Measurements from ENCODE around the gene SPATS2L.

Gene SPATS2L

DNA sequence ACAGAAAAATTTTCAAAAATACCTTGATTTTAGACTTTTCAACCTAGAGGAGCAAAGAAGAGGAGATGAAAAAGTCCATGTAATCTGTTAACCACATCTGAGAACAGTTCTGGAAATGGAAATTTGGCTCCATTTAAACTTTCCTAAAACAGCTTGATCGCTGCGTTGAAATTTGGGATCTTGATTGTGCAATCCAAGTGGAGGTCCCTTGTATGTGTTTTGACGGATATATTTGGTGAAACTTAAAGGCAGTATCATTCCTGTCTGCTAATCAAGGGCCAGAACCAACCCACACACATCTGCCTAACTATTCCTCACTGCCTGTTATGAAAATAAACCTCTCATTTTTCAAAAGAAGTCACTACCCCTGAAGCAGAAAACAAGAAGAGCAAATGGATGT is 46.6 kb downstream of the SPATS2L start:
- no peak for DNase-seq

DNA sequence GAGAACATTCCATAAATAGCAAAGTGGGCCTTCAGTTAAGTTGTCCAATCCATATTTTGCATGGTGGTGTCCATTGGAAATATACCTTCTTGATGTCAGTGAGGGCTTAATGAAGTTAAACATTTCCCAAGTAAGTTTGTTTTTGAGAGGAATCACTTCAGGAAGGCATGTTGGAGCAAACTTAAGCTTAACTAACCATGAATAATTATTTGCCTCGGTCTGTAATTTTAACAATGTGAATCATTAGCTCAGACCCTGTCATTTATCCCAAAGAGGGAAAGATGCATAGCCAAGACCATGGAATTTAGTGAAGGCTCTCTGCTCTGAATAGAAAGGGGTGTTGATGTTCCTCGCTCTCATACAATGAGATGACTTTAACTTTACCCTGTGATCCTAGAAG is 47.4 kb downstream of the SPATS2L start:
- DNase-seq = no peak

DNA sequence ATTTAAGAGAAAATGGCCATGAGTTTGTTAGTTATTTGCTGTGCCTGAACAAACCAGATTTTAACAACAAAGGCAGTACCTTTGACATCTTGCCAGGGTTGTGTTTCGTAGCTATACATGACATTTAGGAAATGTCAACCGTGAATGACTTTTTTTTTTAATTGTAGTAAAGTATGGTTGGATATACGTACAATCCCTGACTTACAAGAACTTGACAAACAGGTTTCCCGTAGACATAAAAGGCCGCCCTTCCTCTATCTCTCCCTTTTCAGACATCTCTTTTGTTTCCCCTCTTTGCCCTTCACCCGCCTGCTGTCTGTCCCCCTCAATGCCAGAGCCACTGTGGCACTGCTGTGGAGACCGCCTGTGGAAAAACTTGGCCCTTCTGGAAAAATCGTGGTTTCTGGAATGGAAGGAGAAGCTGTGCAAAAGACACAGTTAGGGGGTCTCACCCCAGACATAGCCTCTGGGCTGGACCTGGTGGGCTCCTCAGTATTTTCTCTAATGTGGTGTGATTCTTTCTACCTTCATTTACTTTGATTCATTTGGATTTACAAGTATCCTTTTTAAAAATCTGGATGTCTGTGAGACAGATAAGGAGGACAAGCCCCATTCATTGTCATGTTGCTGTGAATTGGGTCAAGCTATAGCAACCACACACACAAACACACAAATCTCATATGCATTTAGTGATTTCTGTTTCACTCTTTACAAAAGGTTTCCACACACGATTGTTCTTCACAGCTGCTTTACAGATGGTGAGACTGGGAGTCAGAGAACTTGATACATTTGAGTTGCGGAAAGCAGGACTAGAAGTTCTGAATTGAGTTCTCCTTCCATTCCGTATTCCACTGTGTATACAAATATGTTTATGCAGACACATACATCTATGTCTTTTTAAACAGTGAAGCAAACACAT is 48.6 kb downstream of the SPATS2L start:
- no peak for DNase-seq

DNA sequence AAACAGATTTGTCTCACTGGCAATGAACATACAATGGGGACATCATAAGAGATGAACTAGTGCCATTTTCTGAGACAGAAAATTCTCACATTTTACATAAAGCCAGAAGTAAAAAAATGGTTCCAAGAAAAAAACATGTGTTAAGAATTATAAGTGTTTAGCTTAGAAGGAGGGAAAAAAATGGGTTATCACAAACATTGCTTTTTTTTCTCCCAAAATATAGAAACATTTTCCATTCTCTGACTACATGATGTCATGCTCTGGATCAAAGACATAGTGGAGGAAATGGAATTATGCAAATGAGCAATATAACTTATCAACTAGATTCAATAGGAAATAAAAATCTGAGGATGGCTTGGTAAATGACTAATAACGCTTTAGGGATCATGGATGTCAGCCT is 49.8 kb downstream of the SPATS2L start:
- DNase-seq = no peak

DNA sequence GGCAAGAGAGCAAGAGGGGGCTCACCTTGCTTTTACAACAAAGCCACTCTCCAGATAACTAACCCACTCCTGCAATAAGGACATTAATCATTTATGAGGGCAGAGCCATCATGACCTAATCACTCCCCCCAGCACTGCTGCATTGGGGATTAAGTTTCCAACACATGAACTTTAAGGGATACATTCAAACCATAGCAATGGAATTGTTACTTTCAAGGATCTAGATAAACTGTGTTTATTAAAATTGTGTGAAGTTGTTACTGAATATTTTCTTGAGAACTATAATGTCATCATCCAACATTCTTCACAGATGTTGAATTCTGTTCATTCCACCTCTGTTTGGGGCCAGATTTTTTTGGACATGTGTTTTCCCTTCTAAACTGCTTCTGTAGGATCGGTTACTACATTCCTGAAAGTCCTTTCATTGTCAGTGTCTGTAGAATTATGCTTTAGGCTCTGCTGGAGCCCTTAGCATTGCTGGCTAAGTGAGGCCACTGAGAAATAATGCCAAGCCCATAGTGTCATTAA is 50.4 kb downstream of the SPATS2L start:
- DNase-seq = no peak

DNA sequence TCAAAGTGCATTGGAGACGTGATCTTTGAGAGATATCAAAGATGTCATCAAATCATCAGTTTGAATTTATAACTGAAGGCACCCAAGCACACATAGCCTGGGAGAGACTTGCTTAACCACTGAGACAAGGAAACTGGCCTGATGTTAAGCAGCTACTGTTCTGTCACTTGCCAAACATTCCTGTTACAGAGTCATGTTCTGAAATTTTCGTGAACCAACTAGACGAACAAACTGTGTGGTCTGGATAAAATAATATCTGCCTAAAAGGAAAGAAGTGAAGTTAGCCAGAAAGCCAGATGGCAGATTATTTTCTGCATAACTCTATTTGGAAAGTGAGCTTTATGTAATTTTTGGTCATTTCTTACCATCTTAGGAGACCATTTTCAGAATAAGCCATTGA is 51.4 kb downstream of the SPATS2L start:
- DNase-seq = no peak

DNA sequence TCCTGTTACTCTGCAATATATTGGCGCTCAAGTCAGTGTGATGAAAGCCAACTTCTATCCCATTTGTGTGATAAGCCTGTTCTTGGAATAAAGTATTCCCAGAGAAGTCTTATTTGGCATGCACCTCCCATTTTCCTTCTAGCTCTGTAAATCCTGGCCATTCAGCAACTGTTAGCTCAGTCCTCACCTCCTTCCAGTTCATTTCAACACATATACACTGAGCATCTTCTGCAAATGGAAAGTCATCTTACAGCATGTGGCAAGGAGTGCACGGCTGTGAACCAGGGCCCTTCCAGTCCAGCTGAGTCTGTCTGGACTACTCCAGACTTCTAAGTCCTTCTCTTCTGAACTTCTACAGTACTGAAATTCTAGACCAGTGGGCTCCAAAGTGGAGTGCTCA is 53.1 kb downstream of the SPATS2L start:
- no peak for DNase-seq

DNA sequence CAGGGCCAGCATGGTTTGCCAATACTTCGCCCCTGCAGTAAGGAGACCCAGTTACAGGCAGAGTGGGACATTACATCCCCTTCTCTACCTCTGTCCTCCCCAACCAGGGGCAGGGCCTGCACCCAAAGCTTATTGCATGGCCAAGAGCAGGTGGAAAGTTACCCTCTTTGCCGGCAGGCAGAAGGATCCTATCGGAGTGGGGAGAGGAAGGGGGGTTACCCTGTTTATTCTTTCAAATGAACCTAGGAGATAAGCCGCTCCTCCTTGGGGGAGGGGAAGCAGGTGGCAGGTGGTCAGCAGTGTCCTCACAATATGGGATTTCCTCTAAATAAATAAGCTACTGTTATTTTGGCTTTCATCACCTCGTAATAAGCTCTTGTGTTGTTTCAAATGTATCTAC is 53.9 kb downstream of the SPATS2L start:
- no peak for DNase-seq

DNA sequence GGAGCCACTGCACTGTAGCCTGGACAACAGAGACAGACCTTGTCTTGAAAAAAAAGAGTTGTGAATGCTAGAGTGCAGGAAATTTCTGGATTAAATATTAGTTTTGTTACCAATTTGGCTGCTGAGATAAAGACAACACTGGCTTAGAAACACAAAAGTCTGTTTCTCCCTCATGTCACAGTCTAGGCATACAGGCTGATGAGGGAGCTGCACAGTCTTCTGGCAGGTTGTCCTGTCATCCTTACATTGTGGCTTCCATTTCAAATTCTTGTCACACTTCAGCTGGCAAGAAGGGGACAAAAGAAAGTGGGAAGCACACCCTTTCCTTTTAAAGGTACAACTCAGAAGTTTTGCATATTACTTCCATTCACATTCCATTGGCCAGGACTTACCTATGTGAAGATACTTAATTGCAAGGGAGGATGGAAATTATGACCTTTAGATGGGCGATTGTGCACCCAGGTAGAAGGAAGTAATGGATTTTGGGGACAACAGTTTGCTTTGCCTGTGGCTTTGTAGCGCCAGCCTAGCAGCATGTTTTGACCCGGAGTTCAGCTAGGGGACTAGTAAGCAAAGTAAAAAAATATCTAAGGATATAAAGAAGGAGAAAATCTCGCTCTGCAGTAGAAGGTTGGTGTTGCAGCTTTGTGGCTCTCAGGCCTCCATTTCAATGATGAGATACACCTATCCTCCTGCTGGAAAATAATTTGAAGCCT is 55.9 kb downstream of the SPATS2L start:
- DNase-seq = no peak

DNA sequence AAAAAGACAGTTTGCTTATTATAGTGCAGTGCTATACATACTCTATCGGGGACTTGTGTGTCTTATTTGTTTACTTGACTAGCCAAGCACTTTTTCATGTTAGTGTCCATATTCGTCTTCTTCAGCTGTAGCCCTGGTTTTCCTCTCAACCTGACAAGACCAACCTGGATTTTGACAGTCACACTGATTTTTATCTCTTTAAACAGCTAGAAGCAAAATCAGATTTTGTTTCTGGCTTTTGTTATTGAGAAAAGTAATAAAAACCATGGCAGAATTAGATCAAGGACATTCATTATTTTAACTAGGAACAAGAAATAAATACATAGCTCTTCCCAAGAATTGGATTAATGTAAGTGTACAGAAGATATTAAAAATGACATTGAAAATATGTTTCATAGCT is 56.8 kb downstream of the SPATS2L start:
- DNase-seq = no peak

DNA sequence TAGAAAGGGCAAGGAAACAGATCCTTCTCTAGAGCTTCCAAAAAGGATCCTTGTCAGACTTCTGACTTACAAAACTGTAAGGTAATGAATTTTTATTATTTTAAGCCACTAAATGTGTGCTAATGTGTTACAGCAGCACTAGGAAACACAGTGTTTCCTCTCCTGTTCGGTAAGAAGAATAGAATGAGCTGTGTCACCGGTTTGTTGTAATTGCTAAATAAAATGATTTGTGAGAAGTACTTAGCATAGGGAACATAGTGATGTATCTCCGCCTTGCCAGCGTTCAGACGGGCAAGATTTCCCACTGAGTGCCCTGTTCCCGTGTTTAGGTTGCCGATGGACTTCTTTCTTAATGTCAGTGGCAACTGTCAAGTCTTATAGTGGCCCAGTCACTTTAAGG is 57.6 kb downstream of the SPATS2L start:
- no peak for DNase-seq

DNA sequence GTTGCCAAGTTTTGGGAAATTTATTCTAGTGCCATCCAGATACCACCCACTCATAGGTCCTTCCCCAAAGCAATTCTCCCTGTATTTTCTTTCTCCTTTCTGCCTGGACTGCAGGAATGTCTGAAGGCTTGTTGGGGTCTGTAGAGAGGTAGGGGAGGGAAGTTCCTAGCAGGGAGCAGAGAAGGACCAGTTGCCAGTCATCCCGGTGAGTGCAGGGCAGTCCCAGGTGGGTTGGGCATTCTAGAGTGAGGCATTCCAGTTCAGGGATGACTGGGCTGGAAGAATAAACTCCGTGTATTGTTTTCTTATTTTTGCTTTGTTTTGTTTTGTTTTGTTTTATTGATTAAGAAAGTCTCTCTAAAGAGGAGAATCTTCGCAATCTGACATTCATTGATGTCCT is 58.1 kb downstream of the SPATS2L start:
- DNase-seq = no peak

DNA sequence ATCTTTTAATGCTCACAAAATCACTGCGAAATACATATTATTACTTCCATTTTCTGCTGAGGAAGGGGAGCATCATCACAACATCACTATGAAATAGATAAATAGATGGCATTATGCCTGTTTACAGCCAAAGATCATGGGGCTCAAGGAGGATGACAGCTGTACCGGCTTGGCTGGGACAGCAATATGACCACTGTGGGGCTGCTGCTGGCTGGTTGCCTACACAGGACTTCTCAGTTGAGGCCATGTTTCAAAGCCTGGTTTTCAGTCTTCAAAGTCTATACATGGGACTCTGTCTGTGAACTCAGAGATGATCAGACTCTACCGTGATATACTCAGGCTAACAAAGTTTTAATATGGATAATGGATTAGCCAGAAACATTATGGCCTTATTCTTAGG is 58.7 kb downstream of the SPATS2L start:
- no peak for DNase-seq

DNA sequence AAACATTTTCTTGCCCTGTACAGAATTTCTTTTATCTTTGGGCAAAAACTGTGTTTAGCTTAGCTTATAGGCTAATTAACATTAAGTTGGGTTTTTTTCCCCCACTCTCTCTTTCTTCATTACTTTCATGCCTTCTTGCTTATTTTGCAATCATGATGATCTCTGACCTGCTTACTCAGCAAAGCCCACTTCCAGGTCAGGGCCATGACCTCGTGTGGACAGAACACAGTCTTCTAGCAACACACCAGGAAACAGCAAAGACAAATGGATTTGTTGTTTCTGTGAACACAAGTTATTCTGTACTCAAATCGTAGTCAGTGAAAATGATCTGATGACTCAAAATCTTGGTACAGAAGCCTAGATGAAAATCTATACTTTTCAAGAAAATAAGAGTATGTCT is 60.7 kb downstream of the SPATS2L start:
- DNase-seq = no peak

DNA sequence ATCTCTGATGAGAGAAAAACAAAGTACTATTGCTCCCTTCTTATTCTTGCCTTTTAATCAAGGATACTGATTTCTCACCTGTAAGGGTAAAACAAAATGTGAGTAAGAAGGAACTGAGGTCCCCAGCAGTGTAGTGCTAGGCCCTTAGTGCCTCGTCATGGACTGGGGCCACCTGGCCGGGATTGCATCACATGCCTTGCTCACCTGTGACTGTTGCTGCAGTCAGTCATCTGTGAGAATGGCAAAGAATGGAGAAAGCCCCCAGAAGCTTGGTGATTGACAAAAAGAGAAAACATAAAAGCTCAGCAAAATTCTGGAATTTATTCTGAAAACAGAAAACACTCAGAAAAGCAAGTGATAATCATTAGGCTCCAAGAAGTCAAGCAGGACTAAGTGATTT is 63.4 kb downstream of the SPATS2L start:
- DNase-seq = no peak

DNA sequence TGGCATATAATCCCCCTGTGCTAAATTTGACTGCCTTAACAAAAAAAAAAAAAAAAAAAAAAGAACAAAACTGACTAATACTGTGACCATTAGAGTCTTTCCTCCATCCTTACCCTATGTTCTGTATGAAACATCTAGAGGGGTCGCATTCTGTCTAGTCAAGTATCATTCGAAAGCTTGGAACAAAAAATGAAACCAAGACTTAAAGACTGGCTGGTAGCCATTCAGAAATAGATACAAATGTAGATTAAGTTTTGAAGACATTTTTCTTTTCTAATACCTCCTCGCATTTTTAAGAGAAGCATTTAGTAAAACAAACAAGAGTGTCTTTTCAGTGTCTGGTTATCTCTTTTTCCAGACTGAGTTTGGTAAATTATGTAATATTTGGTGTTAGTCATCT is 66.7 kb downstream of the SPATS2L start:
- no peak for DNase-seq

DNA sequence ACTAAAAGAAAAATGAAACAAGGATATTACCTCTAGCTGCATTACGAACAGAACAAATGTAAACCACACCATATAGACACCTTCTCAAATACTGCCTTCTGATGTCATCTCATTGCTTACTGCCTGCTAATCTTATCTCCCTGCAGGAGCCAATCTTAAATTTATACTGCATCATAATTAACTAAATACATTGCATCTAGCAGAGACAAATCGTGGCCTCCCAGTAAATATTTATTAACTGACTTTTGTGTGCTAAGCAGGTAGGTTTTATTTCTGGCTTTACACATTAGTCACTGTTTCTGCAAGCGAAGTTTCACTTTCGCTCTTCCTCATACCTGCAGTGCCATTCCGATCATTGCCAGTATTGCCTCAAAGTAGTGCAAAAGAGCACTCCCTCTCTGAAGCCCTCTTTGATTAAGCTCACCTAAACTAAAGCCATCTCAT is 67.5 kb downstream of the SPATS2L start:
- peak; percentile 44 for DNase-seq

DNA sequence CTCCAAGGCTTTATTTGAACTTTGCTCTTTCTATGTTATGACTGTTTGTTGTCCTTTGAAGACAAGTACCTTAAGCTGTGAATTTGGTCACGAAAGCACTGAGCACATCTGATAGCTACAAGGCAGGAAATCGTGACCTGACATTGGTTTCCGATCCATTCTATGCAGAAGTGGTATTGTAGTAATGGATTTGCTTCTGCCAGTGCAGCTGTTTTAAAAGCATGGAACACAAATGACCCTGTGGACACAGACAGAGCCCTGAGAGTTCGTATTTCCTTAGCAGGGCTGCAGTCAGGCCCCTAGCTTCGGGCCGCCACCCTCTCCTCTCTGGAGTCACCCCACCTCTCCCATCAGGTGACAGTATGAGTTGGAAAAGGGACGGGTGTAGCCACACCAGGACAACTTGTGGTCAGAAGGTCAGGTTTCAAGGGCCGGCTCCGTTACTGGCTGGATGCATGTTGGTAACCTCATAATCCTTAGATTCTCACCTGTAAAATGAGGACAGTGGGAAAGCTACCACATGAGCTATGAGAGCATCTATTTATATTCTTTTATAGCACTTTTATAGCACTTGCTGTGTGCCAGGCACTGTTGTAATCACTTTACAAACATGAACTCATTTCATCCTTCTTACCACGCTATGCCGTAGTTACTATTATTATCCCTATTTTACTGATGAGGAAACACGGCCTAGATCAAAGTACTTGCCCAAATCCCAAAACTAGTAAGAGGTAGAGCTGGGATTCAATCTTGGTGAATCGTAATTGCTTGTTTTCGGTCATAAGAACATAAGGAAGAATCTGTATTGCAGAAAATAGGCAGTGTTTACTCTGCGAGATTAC is 70.2 kb downstream of the SPATS2L start:
- peak; percentile 64 for DNase-seq

DNA sequence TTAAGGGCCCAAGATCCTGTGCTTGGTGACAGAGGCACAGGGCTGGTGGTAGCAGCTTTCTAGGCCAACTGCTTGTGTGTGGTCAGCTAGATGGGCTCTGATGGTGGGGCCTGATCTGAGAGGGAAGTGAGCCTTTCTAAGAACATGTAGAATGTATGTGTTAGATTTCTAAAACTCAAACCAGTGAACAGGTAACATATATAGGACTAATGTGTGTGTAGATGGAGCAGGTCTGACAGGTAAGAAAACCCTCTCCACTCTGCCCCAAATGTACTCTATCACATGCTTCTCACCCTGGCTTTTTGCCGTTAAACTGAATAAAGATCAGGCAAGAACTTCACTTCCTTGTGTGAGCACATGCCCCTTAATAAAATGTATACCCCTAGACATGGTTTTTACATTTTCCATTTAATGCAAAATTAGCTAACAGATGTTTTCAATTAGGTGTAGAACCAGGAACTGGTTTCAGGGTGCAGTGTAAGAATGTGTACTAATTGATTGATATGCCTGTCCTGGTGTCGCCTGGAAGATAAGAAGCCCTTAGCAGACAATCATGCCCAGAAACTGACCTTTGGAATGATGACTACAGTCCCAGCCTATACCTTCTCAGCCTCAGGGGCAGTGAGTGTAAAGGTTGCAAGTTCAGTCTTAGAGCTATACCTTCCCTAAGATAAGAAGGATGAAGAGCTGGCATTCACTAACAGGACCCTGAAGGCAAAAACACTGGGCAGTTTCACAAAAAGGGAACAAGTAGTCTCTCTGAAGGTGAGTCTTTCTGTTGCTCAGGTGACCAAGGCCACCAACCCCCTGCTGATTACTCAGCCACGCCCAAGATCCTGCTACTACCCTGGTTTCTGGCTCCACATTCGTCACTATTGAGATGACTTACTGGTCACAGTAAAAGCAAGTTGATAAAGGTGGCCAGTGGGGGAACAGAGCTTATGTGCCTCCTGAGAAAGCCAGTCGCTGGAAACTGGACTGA is 71.2 kb downstream of the SPATS2L start:
- DNase-seq = peak; percentile 46

DNA sequence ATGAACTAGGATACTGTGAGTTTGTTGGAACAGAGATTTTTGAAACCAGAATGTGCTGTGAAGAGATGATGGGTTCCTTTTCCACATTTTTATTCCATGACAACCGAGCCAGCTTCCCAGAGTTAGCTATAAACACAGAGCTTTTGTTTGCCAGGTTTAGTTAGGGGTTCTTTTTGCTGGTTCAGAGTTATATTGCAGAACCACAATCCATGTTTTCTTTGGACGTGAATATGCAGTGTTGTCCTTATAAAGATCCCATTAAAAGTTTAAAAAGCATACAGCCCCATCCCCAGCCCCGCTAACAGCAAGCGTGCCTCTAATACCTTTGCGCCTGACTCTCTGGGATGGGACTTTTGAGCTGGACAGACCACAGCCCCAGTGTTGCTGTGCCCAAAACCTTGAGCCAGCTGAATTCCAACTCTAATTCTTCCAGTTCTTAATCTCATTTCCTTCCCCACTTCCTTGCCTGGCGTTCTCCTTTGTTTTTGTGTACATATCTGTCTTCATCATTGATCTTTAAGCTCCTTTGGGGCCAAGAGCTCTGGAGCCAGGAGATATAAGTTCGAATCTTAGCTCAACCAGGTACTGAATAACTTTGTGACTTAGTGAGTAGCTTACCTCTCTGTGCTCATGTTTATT is 72.3 kb downstream of the SPATS2L start:
- no peak for DNase-seq

DNA sequence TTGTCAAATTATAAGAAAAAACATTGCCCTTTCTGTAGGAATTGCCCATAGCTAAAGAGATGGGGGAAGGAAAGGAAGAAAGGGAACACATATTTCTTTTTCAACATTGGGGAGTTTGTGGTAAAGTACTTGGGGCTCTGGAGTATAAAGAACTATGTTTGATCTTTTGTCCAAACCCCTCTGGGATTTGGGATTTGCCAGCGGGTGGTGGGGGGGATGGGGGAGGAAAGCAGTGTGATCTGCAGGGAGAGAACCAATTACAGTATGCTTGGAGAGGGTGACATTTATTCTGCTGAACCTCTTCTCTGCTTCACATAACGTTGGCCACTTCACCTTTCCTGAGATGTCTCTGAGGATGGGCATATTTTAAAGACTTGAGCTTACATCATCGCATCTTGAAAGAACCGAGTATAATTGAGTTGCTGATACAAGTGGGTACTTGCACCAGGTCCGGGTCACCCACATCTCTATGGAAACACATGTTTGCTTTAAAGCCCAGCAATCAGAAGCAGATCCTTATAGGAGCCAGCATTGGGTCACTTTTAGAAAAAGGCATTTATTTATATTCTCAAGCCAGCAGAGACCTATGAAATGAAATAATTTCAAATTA is 73.1 kb downstream of the SPATS2L start:
- no peak for DNase-seq
